ENCODE measurements around the gene CCDC122.

Gene CCDC122

GRCh38 chr13:43878892-43879754, at the start of gene CCDC122:
CCDC122 (minus strand) TSS chr13:43879740; CDS start chr13:43869376, 10,364 bp downstream.
- peak; percentile 94 for DNase-seq (ENCODE audit: low spot score)

DNA sequence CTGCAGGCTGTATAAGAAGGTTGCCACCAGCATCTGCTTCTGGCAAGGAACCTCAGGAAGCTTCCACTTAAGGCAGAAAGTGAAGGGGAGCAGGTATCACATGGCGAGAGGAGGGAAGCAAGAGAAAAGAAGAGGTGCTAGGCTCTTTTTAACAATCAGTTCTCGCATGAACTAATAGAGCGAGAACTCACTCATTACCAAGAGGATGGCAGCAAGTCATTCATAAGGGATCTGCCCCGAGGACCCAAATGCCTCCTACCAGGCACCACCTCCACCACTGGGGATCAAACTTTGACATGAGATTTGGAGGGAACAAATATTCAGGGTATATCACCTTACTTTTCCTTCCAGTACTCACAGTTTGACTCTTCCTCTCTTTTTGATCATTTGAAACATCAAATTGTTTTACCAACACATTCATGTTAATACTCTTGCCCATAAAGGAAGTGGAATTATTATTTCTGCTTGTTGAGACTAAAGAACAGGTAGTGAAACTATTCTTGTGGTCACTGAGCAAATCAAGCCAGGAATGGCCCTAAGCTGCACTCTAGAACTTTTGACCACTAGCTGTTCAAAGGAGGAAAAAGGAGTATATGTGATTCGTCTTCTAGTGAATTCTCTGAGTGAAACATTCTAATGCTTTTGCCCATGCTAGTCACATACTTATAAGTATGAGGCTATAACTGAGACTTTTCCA, 45.2 kb upstream of the CCDC122 start:
- DNase-seq (ENCODE audit: low spot score) = no peak

- DNase-seq (ENCODE audit: low spot score) = no peak
These were observed 41.6 kb upstream of the CCDC122 start for GRCh38 chr13:43920965-43921674.

DNA sequence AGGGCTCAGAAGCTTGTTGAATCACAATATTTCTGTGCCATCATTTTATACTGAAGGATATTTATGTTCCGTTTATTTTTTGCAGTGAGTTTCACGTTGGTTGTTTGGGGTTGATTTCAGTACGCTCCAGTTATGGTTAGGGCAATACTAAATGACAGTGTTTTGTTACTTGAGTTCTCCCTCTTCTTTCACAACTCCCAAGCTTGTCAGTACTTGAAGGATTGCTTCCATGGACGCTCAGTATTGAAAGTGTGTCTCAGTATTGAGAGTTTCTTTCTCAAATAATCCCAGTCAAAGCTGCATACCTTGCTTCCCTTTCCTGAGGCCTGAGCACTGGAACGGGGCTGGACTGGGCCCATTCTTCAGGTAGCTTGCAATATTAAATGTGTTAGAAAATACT, 39.1 kb upstream of the CCDC122 start:
- no peak for DNase-seq (ENCODE audit: low spot score)

DNA sequence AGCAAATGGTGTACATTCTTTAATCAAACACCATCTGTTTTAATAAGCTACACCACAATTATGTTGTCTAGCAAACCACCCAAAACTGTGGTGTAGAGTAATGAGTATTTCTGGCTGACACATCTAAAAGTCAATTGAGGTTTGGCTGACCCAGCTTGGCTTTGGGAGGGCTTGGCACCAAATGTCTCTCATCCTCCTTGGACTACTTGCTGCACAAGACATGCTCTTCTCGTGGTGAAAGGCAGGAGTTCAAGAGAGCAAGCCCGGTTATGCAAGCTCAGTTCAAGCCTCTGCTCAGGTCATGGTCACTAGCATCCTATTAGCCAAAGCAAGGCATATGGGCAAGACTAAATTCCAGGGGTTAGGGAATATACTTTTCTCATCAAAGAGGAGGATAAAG, 37.3 kb upstream of the CCDC122 start:
- no peak for DNase-seq (ENCODE audit: low spot score)

GRCh38 chr13:43915451-43915850, 35.9 kb upstream of the CCDC122 start:
- DNase-seq (ENCODE audit: low spot score) = peak; percentile 57

GRCh38 chr13:43911871-43912270, 32.3 kb upstream of the CCDC122 start:
- DNase-seq (ENCODE audit: low spot score) = no peak

- DNase-seq (ENCODE audit: low spot score) = no peak
These were observed 31.7 kb upstream of the CCDC122 start for GRCh38 chr13:43911278-43911677.

DNA sequence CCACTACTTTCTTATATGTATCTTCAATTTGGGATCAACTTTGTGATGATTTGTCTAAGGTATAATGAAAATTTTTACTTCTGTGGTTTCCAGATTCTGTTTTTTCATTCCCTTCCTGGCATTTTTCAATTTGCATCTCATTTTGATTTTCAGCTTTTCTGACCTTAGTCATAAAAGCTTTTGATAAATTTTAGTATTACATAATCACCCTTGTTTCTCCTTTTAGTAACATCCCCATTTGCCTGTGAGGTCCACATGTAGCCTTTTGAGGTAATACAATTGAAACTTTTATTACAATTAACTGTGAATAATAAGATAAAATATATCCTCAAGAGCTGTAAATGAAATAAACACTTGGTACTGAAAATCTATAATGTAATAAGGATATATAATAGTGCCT, 31.3 kb upstream of the CCDC122 start:
- DNase-seq (ENCODE audit: low spot score) = no peak

GRCh38 chr13:43908156-43909126, 28.9 kb upstream of the CCDC122 start:
- DNase-seq (ENCODE audit: low spot score) = peak; percentile 21

DNA sequence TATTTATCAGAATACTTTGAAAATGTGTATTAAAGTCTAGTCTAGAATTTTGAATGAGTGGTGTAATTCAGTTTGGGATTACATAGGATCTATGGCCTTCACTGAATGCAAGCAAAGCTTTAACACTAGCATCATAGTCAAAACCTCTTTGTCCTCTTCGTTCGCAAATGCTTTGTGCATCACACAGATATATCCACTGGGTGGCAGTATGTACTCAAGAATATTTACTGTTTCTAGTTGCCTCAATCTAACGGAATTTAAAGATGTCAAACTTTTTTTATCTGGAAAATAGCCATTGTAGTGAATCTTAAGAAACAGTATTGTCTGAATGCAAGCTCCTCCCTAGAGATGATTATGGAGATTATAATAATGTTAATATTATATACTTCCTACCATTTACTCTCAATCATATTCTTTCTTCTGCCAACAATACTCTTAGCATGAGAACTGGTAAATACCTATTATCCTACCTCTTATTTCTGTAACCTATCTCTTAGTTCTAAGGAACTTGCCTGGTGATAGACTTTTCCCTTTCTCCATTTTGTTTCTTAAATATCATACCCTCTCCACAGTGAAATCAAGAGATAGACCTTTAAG, 26.0 kb upstream of the CCDC122 start:
- peak; percentile 64 for DNase-seq (ENCODE audit: low spot score)

DNA sequence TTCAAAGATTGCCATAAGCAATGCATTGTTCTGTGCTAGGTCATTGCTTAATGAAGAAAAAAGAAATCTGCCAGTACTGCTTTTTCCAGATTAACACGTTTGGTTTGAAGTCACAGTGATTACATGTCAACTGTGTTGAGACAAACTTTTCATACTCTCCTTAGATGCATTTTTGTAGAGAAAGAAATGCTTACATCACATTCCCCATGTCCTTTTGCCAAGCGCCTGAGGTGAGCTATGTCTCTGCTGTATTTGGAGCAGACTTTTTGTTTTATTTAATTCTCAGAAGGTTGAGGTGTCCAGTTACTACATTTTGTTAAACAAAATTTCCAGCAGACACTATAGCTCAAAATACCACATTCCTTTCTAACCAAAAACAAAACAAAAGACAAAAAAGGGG, 16.4 kb upstream of the CCDC122 start:
- DNase-seq (ENCODE audit: low spot score) = no peak

DNA sequence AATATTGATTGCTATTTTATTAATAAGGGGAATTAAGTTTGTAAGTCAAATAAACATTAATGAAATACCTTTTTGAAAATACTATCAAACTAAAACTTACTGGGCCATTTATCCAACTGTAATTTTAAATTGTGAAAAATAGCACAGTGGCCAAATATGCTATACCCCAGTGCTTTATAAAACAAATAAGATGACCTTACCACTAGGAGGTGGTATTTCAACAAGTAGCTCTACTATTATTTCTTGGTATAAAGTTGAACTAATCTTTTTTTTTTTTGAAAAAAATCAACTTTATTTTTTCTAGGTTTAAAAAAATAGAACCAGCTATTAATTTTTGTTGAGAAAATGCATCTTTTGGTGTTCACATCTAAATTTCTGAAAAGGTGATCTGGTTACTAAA, 14.9 kb upstream of the CCDC122 start:
- no peak for DNase-seq (ENCODE audit: low spot score)

DNA sequence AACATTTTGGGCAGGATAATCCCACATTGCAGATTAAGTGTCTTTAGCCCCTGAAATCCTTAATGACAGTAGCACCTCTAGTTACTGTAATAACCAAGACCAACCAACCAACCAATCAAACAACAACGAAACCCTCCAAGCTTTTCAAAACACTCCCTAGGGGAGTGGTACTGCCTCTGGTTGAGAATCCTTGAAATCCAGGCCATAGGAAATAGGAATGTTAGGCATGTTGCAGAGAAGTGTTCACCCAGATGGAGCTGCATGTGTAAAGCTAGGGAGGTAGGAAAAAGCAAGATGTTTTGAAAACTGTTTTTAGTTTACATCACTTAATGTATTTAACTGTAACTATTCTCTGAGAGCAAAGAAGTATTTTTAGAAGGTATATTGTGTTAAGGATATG, 4.7 kb upstream of the CCDC122 start:
- DNase-seq (ENCODE audit: low spot score) = no peak

- DNase-seq (ENCODE audit: low spot score) = no peak
These were observed 4.1 kb upstream of the CCDC122 start for GRCh38 chr13:43883631-43884030.

- no peak for DNase-seq (ENCODE audit: low spot score)
These were observed 2.0 kb upstream of the CCDC122 start for GRCh38 chr13:43881580-43881979.

DNA sequence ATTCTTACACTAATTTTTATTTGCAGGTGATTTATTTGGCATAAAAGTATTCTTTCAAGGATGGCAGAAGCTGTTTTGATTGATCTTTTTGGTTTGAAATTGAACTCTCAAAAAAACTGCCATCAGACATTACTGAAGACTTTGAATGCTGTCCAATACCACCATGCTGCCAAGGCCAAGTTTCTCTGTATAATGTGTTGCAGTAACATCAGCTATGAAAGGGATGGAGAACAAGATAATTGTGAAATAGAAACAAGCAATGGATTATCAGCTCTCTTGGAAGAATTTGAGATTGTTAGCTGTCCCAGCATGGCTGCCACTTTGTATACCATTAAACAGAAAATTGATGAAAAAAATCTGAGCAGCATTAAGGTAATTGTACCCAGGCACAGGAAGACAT, 1.4 kb upstream of the CCDC122 start:
- no peak for DNase-seq (ENCODE audit: low spot score)

- DNase-seq (ENCODE audit: low spot score) = no peak
These were observed 795 bp upstream of the CCDC122 start for GRCh38 chr13:43880214-43880855.

GRCh38 chr13:43879755-43880181, 228 bp upstream of the CCDC122 start, which contains the start of gene LACC1:
LACC1 (plus strand) TSS chr13:43879904; CDS start chr13:43880986, 1,082 bp downstream.
- DNase-seq (ENCODE audit: low spot score) = no peak

DNA sequence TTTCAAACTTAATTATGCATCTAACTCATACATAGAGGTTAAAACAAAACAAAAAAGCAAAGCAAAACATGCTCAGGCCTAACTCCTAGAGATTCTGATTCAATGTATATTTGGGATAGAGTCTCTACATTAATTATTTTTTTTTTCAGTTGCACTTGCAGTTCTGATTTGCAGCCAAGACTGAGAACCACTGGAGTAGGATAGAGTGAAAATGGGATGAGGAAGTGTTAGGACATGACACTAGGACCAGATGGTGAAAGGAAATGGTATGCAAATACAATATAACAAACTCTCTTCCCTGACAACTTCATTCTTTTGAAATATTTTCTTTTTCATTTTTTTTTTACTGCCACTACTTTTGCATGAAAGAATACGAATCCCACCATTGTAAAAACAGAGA, 1.8 kb downstream of the CCDC122 start:
- DNase-seq (ENCODE audit: low spot score) = peak; percentile 22
